AG20443 (cell line): ENCODE results near the gene FSHB.
"Not testable (repeated sequence)": the region's sequence is repeated elsewhere in the genome, so short reads cannot be mapped to it uniquely, and the experiment has no call there.

ENCODE experiments used
- DNase-seq: peaks from one replicate; pipeline ENCODE4 v3.0.0; 2012; ENCODE audit warnings: low spot score, mixed read lengths

FSHB gene

DNA sequence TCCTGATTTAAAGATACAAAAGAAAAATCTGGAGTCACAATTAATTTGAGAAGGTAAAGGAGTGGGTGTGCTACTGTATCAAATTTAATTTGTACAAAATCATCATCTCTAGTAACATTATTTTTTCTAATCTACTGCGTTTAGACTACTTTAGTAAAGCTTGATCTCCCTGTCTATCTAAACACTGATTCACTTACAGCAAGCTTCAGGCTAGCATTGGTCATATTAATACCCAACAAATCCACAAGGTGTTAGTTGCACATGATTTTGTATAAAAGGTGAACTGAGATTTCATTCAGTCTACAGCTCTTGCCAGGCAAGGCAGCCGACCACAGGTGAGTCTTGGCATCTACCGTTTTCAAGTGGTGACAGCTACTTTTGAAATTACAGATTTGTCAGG lies at the start of gene FSHB:
TSS of gene FSHB (plus strand) at position 301 of the 400 bp plus-strand sequence. CDS start 889 bp downstream, outside the sequence.
- no peak for DNase-seq

DNA sequence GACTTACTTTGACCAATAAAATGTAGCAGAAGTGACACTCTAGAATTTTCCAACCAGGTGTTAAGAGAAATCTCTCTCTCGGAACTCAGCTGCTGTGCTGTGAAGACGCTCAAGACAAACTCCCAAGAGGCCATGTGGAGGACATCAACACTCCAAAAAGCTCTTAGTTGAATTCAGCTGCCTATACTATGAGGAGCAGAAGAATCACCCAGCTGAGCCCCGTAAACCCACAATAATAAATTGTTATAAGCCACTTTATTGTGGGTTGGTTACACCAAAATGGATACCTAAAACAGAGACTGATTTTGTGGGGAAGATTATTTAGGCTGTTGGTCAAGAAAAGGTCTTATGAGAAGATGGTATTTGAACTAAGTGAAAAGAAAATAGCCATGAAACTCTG lies 44.1 kb upstream of the FSHB start:
- DNase-seq, result no peak

DNA sequence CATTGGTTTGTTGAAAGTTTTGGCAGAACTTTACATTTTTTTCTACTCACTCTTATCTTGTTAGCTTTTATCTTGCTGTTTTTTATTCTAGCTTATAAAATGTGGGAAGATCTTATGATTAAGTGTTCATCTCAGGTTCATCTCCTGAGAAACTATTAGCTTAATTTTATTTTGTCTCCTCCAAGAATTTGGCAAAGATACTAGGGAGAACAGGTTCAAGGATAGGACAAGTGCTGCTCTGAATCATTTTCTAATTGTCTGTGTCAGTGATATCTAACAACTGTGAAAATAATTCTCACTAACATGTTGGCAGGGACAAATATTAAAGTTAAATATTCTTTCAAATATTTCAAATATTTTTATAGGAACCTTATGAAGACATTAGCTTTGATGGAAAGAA lies 38.2 kb upstream of the FSHB start:
- no peak for DNase-seq

DNA sequence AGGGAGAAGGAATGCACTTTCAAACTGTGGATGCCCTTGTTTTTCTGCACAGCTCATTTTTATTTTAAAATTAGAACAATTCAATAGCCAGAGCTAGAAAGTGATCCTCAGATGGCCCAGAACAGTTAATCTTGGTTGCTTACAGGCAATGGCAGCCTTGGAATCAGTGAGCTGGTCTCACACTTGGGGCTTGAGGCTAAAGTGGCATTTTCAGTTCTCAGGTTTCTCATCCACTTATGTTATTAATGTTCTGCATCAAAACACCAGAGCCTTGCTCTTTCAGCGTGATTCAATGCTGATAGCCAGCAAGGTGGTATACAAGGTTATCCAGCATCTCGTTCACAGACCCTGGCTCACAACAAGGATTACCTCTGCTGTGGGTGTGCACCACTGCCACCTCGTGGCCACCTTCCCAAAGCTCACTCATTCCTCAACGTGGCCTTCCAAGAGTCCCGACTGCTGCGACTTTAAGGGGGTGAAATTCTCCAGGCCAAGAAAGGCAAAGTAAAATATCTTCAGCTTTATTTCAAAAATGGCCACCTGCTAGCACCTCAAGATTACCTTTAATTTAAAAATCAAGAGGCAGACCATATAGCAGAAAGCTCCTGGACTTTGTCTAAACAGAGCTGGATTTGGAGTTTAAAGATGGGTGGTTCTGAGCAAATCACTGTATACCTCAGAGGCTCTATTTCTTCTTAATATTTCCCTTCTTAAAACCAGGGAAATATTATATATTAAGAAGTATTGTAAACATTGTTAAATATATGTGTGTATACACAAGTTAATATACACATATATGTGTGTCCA lies 34.2 kb upstream of the FSHB start:
- DNase-seq, result peak; percentile 64

DNA sequence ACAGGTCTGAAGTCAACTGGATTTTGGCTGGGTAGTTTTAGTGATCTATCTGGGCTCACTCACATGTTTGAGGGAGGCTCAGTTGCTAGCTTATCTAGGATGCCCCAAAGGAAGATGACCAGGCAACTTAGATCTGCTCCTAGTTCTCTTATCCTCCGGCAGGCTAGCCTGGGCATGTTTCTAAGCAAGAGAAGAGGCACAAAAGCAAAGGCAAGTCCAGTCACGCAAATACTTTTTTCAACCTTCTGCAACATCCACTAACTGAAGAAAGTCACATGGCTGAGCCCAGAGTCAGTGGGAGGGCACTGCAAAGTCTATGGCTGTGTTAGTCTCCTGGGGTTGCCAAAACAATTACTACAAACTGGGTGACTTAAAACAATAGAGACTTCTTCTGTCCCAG lies 32.9 kb upstream of the FSHB start:
- no peak for DNase-seq

DNA sequence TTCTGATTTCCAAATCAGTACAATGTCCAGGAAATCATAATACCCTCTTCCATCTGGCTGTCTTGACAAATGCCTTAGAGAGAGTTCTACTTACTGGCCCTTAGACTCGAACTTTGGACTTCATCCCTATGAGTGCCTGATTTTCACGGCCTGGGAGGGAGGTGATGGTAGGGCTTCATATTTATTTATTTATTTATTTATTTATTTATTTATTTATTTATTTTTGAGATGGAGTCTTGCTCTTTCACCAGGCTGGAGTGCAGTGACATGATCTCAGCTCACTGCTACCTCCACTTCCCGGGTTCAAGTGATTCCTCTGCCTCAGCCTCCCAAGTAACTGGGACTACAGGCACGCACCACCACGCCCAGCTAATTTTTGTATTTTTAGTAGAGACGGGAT lies 27.8 kb upstream of the FSHB start:
- not testable (repeated sequence) for DNase-seq

DNA sequence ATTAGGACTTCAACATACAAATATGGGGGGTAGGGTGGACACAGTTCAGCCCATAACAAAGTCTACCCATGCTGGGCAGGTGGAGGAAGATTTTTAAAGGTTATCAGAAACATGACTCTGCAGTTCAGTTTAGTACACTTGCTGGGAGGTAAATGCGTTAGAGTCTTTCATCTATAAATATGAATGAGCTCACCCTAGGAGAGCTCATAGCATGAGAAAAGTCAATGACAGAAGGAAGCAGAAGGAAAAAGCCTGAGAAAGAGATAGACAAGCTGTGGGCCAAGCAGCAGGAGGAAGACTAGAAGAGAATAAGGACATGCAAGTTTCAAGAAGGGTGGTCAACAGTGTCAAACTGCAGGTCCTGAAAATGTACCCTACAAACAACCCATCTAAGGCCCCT lies 27.0 kb upstream of the FSHB start:
- no peak for DNase-seq

DNA sequence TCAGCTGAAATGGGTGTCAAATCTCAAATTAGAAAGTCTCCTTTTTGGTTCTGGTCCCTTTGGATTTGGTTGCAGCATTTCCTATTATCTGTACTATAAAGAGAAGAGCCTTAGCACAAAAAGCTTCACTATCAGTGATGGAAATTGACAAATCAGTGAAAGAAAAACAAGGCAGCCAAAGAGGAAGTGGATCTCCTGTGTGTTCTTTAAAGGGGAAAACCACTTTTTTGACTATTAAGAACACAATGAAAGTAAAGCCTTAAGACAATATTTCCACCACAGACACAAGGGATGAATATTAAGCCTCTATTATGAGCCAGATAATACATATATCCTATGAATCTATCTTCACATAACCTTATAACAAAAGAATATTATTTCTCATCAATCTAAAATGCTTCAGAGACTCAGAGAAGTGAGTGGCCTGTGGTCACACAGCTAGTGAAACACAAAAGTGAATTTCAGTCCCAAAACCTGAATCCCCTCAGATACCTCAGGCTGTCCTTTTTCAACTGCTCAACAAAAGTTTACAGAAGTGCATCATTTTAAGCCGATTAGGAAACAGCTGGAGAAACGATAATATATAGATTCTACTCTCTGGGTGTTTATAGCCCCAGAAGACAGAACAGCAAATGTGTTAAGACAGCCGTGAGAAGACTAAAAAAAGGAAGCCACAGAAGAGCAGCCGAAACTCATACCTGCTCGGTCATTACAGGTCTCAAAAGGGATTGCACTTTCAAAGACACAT lies 24.4 kb upstream of the FSHB start:
- no peak for DNase-seq

DNA sequence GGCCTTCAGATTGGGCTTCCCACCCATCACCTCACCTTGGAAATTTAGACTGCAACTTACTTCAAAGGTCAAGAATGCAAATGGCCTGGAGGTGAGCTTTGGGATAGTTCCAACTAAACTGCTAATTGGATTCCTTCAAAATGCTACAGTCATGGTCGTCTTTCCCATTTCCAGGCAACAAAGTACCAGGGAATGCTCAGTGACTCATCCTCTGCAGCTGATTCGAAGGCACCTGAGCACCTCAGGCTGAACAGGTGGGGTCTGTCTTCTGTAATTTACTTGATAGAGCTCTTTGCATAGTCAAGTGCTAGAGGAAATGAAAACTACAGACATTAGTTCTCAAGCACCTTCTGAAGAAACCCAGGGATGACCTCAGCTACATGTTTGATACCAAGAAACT lies 20.5 kb upstream of the FSHB start:
- DNase-seq, result no peak

DNA sequence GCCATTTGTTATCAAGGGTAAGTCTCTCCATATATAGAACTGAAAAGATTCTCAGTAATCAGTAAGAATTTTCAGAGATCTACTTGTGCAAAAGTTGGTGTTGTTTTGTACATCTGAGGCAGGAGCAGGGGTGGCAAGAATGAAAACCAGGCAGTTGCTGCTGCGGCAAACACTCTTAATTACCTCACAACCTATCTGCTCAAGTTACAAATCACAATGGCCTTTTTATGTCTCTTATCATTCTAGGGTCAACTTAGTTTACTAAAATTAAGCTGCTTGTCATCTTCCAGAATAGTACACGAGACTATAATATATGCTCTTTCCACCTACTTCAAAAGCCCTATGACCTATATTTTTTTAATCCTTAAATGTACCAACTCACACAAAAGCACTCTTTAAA lies 14.3 kb upstream of the FSHB start:
- no peak for DNase-seq

DNA sequence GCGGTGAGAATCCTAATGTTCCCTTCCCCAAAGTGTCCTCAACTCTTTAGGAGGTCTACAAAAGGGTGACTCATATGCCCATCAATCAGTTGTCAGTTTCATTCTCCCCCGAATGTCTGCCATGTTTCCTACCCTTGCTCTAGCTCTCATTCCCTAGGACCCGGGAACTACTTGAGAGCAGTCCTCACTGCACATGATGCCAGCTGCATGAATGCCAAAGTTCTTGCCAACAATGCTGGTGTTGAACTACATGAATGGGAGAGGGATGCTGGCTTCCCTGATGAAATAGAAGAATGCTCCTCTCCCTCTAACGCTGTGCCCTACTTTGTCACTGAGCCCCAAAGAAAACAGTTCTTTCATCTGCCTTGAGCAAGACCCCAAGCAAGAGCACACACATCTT lies 12.5 kb upstream of the FSHB start:
- DNase-seq, result no peak

DNA sequence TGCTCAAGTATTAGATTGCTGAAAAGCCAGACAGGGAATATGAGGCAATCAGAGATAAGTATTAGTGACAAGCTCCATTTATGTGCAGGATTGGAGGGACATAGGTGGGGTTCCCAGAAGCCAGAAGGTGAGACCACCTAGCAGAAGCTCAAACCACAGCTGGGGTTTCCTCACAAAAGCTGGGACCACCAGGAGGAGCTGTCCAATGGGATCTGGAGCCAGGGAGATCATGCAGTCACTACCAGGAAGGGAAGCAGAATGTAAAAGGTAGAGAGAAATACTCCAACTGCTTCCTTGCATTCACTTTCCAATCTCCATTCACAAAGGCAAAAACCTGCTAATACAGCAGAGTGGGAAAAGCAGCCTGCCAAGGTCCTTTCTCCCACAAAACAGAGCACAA lies 5.2 kb upstream of the FSHB start:
- no peak for DNase-seq

DNA sequence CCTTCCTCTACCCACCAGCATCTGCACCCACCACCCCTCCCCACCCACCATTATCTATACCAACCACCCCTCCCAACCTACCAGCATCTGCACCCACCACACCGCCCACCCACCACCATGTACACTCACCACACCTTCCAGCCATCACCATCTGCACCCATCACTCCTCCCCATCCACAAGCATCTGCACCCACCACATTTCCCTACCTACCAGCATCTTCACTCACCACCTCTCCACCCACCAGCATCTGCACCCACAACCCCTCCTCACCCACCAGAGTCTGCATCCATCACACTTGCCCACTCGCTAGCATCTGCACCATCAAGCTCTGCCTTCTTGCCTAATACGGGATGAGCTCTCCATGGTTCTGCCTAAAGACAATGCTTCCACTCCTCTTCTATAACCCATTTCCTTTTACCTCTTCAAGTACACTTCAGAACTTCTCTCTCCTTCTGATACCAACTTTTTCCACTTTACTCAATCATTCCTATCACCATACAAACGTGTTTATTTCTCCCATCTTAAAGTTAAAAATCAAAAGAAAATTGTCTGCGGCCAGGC lies 2.4 kb upstream of the FSHB start:
- DNase-seq, result no peak

DNA sequence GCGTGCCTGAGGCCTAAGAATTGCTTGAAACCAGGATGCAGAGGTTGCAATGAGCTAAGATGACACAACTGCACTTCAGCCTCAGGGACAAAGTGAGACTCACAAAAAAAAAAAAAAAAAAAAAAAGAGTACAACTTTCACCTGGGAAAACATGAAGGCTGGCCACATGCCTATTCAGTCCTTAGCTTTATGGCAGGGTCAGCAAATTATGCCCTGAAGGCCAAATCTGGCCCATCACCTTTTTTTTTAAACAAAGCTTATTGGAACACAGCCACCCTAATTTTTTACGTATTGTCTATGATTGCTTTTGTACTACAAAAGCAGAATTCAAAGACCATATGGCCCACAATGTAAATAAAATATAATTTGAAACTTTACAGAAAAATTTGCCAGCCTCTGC lies 8.2 kb downstream of the FSHB start:
- DNase-seq, result no peak

DNA sequence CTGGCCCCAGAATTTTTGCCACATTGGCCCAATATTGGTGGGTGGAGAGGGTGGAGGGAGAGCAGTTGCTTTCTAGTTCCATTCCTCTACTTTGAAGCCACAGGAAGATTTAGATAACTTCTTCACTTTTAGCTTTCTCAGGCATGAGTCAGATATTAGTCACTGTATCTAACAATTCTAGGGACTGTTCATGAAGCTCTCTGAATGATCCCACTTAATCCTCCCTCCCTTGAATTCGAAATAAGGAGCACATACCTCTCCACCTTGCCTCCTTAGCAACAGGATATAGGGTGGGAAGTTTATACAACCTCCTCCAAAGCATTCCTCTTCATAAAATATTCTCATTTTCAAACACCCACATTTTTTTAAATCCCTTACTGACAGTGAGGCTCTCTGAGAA lies 13.5 kb downstream of the FSHB start:
- peak; percentile 14 for DNase-seq

DNA sequence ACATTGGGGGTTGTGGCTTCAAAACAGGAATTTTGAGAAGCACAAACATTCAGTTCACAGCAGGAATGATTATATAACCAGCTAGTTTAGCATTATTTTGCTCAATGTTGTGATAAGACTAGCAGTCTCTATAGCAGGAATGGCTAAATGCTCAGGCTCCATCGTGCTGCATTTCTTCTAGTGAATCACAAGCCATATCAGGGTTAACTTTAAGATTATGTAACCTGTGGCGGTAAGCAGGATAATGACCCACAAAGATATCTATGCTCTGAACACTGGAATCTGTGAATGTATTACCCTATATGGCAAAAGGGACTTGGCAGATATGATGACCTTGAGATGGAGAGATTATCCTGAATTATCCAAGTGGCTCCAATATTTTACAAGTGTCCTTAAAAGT lies 14.8 kb downstream of the FSHB start:
- no peak for DNase-seq

DNA sequence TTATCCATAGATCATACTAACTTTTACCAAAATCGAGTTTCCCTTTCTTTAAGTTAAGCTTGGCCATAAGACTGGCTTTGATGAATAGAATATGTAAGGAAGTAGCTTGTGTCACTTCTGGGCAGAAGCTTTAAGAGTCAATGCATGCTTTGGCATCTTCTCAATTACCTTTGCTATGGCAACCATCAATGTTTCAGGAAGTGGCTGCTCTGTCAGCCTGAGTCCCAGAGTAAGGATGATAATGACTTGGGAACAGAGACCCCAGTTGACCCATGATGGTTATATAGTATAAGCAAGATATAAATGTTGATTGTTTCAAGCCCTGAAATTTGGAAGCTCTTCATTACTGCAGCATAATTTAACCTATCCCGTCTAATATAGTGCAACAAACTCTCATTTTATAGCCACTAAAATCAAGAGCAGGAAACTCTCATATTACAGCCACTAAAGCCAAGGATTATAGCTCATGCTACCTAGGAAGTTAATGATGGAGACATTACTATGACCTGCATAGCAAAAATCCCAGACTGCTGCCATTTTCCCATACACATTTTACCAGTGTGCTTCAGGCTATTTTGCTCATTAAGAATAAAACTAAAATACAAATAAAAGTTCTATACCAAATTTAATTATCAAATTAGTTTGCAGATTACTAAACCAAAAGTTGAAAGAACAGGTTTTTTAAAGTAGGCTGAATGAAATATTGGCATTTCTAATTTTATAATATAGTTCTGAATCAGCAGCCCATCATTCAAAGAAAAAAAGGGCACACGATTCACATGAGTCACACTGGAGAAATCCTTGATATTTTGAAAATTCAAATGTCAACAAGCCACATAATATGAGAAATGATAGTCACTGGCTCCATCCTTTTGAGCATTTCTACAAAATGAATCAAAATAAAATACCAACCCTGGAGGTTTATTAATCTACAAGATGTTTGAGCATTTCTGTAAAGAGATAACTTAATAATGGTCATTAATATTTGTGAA lies 23.8 kb downstream of the FSHB start:
- no peak for DNase-seq

DNA sequence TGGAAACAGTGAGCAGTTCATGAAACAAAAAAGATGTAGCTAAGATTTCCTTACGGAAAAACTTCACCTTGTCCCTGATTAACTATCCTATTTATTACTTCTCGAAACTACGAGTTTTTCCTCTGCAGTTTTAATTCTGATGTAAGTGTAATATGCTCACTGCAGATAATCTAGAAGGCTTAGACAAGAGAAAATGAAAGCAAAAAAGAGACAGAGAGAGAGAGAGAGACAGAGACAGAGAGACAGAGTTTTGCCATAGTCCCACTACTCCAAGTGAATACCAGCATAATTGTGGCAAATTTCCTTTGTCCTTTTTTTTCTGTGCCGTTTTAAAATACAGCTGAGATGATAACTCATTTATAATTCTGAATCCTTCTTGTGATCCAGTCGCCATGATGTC lies 24.8 kb downstream of the FSHB start:
- no peak for DNase-seq

DNA sequence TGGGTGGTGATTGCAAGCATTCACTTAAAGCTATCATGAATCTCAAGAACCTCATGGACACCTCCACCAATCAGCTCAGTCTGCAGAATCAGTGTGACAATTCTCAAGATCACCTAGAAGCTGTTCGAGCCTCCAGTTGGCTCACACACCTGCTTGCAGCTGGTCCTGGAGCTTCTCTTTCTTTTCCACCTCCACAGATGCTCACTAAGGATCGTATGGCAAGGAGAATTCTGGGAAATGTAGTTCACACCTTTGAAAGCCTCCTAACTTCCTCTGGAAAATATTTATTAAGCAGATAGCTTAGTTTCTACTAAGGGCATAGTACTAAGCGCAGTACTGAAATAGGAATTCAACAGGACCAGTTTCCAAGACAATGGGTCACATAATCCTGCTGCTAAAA lies 26.2 kb downstream of the FSHB start:
- no peak for DNase-seq

DNA sequence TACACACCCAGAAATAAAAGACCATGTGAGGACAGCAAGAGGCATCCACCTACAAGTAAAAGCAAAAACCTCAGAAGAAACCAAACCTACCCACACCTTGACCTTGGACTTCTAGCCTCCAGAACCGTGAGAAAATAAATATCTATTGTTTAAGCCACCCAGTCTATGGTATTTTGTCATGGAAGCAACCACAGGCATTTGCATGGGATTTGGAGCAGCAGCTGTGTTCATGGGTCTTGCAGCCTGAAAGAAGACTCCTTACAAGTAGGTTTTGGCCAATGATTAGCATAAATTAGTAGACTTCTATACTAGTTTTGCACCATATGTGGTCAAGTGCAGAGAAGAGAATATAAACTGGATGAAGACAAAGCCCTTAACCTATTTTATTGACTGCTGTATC lies 27.9 kb downstream of the FSHB start:
- no peak for DNase-seq

DNA sequence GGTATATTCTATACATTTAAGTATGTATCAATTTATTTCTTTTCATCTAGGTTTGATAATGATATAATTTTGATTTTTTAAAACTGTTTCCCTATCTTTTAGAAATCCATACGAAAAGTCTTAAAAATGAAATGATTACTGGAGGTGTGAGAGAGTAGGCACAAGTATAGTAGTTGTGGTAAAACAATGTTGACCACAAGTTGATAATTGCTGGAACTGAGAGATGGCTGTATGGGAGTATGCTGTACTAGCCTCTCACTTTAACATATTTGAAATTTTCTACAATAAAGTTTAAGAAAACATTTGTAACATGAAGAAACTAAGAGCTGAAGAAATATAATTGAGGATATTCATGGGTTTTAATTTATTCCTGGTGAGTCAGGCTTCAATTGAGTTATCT lies 30.0 kb downstream of the FSHB start:
- no peak for DNase-seq

DNA sequence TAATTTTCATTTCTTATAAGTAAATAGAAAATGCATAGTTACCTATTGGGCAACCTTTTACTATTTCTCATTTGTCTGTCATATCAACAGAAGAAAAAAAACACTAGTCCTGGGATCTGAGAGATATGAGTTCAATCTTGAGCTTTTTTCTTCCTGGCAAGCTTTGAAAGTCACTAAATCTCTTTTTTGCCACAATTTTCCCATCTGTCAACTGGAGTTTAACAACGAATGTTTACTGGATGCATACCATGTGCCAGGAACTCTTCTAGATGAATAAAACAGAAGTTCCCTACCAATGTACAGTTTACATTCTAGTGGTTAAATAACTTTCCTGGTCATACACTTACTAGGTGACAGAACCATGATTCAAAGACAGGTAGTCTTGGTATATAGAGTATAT lies 31.0 kb downstream of the FSHB start:
- DNase-seq, result no peak
